Measurements from ENCODE around the gene MED8. TPM values are rescaled to one million over a fixed set of nuclear protein-coding genes. Genes with fewer than 3 reads are reported as not detected.

The MED8 gene
- total and polyA plus RNA-seq, 9 of the 15 experiments (the other 6 are each of a cell fraction or from before 2014, with no cell fraction given) = 23.0 to 120 (median 56.4) TPM

DNA sequence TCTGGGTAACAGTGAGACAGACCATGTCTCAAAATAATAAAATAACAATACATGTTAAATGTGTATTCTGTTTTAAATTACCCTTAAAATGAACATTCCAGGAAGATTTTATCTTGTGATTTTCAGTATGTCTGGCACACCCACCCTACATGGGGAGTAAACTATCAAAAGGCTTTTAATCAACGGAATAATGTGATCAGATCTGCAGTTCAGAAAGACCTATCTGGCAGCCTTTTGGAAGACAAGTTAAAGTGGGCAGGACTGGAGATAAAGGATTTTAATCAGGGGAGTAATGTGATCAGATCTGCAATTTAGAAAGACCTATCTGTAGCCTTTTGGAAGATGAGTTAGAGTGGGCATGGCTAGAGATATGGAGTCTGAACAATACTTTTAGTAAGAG lies 10.1 kb downstream of the MED8 start:
- no peak overlapping the region for H3K27ac ChIP-seq (ENCODE audit: extremely low read depth, low read depth, low read length)
- in situ Hi-C loops (cut with MboI) (no loop called here), intact Hi-C loops (cut with micrococcal nuclease) (no loop called here)
- H3K4me3 ChIP-seq = no peak overlapping the region
- no peak overlapping the region for H3K9ac ChIP-seq (ENCODE audit: insufficient read depth in 1 of 2, low read depth in 2 of 2, low read length in 2 of 2)
- 0 out of 2 replicates have a peak, but pooled peaks cover 8% of the 10 kb centered on the region for H4K20me1 ChIP-seq (replicated peaks; ENCODE audit: control insufficient read depth, insufficient read depth, low read length)
- FAIRE-seq (no peak), DNase-seq (ENCODE audit: extremely low read depth in 1 of 4, low spot score in 3 of 4) (no peak), ATAC-seq (no peak)
- 63% methylated on average over 1 of the region's 1 CpG for WGBS (ENCODE audit: insufficient coverage, low coverage, missing lambda C conversion rate)
- H3K4me2 ChIP-seq (ENCODE audit: insufficient read depth, low read length) = no peak overlapping the region
- CTCF ChIA-PET (ENCODE audit: low intra/inter-chr PET ratio) = no interaction called here
- no TSS peak for BruUV-seq (replicated peaks)
- POLR2A ChIA-PET = interaction anchor here (7.2 kb wide), 1 partner anchor 9 kb away, joined by 72 read pairs; the partner anchor contains the start of genes MED8 and SZT2
- no peak for TF ChIP-seq KDM4B (IDR thresholded peaks at IDR 0.05; ENCODE audit: borderline replicate concordance in 2 of 2, low read depth in 1 of 2)
- no peak for TF ChIP-seq TFE3 (CRISPR knock-in tag; IDR thresholded peaks at IDR 0.05)
- TF ChIP-seq DIDO1 (tag; IDR thresholded peaks at IDR 0.05; ENCODE audit: low read depth) = no peak
- TF ChIP-seq CXXC5 (CRISPR knock-in tag; IDR thresholded peaks at IDR 0.05) = no peak
- TF ChIP-seq MAFG (tag; conservative IDR thresholded peaks at IDR 0.05) = no peak
- TF ChIP-seq MCM3 (IDR thresholded peaks at IDR 0.05) = no peak
- TF ChIP-seq KDM5B (IDR thresholded peaks at IDR 0.05; ENCODE audit: insufficient replicate concordance, low read depth, low read length) = no peak
- TF ChIP-seq NFRKB (IDR thresholded peaks at IDR 0.05; ENCODE audit: low read depth) = no peak
- TF ChIP-seq SIN3A (IDR thresholded peaks at IDR 0.05; ENCODE audit: borderline replicate concordance in 2 of 2, control insufficient read depth in 1 of 2, low read depth in 2 of 2, low read length in 2 of 2) = no peak
- TF ChIP-seq FIP1L1 (IDR thresholded peaks at IDR 0.05; ENCODE audit: low read depth, low read length, poor library complexity, severe bottlenecking) = no peak
- TF ChIP-seq NCOA6 (IDR thresholded peaks at IDR 0.05) = no peak
- no peak for TF ChIP-seq NFE2 (IDR thresholded peaks at IDR 0.05; ENCODE audit: low read depth)
- TF ChIP-seq NCOR1 (IDR thresholded peaks at IDR 0.05) = no peak
- H3K9me3 ChIP-seq (replicated peaks; ENCODE audit: control insufficient read depth, insufficient read depth, low read depth, low read length) = no peaks in the 10 kb centered on the region
- H3K79me2 ChIP-seq (ENCODE audit: control insufficient read depth, insufficient read depth, low read length) = no peaks in the 10 kb centered on the region
- no peaks in the 10 kb centered on the region for H3K27me3 ChIP-seq (ENCODE audit: control insufficient read depth in 2 of 2, insufficient read depth in 2 of 2, low read length in 2 of 2)
- H2AFZ ChIP-seq (ENCODE audit: low read depth, low read length) = no peak overlapping the region
- H3K9me1 ChIP-seq (ENCODE audit: control insufficient read depth, insufficient read depth, low read length) = no peaks in the 10 kb centered on the region
- H3K4me1 ChIP-seq (replicated peaks in 1 of 2; ENCODE audit: control insufficient read depth in 2 of 2, insufficient read depth in 2 of 2, low read length in 2 of 2) = peaks cover 0 to 2% of the 10 kb centered on the region in 2 experiments; a peak in 1 of 5 replicates
- peaks cover 29% of the 10 kb centered on the region for H3K36me3 ChIP-seq (ENCODE audit: control insufficient read depth, insufficient read depth, low read length)
